ENCODE measurements around the gene GBP7.

GRCh38 chr1:89213347-89213746 lies 37.5 kb upstream of the GBP7 start:
- TF ChIP-seq POLR2AphosphoS5 (IDR thresholded peaks at IDR 0.05): no peak
- TF ChIP-seq, protein P1, sequence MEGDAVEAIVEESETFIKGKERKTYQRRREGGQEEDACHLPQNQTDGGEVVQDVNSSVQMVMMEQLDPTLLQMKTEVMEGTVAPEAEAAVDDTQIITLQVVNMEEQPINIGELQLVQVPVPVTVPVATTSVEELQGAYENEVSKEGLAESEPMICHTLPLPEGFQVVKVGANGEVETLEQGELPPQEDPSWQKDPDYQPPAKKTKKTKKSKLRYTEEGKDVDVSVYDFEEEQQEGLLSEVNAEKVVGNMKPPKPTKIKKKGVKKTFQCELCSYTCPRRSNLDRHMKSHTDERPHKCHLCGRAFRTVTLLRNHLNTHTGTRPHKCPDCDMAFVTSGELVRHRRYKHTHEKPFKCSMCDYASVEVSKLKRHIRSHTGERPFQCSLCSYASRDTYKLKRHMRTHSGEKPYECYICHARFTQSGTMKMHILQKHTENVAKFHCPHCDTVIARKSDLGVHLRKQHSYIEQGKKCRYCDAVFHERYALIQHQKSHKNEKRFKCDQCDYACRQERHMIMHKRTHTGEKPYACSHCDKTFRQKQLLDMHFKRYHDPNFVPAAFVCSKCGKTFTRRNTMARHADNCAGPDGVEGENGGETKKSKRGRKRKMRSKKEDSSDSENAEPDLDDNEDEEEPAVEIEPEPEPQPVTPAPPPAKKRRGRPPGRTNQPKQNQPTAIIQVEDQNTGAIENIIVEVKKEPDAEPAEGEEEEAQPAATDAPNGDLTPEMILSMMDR (IDR thresholded peaks at IDR 0.05): no peak
- TF ChIP-seq POLR2A (IDR thresholded peaks at IDR 0.05): no peak
